Activated gamma-delta T cell (primary cell): ENCODE results near the gene ATP1B1.
"Not testable (repeated sequence)": the region's sequence is repeated elsewhere in the genome, so short reads cannot be mapped to it uniquely, and the experiment has no call there.

Source experiments
- DNase-seq: peaks from one replicate; lab custom pipeline; 2025; lab: John Stamatoyannopoulos, UW

Gene ATP1B1

GRCh38 chr1:169142129-169142528 is 35.6 kb downstream of the ATP1B1 start:
- no peak for DNase-seq

GRCh38 chr1:169143346-169143745 is 36.9 kb downstream of the ATP1B1 start:
- no peak for DNase-seq

GRCh38 chr1:169143984-169144383 is 37.5 kb downstream of the ATP1B1 start:
- no peak for DNase-seq

DNA sequence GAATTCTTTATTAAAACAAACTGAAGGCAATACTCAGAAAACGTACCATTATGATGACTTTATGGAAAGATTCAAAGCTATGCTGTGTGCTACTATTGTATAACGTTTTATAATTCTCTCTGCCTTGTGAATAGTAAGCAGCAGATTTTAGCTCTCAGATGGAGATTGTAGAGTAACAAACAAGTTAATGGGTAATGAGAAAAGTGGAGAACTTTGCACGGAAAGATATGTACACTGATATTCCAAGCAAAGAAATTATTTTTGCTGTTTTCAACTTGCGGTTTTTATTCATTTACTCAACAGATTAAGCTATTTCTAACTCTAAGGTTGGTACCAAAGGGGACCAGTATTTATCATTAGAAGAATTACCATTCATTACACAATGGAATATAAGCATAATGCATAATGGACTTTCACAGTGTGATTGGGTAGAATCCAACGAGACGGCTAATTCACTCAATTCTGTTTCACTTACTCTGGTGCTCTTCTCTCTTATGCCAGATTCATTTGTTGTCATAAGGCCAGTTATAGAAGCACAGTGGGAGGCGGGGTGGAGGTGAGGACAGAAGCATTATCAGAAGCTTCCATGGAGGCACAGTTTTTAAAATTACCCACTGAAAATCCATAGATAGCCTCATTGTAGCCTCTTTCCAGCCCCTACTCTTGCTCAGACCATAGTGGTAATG is 38.6 kb downstream of the ATP1B1 start:
- DNase-seq, result no peak

- no peak for DNase-seq
These were observed 40.2 kb downstream of the ATP1B1 start for GRCh38 chr1:169146576-169147214.

- DNase-seq, result no peak
These were observed 42.2 kb downstream of the ATP1B1 start for GRCh38 chr1:169148472-169149252.

GRCh38 chr1:169149555-169150286 is 43.2 kb downstream of the ATP1B1 start:
- DNase-seq, result no peak

DNA sequence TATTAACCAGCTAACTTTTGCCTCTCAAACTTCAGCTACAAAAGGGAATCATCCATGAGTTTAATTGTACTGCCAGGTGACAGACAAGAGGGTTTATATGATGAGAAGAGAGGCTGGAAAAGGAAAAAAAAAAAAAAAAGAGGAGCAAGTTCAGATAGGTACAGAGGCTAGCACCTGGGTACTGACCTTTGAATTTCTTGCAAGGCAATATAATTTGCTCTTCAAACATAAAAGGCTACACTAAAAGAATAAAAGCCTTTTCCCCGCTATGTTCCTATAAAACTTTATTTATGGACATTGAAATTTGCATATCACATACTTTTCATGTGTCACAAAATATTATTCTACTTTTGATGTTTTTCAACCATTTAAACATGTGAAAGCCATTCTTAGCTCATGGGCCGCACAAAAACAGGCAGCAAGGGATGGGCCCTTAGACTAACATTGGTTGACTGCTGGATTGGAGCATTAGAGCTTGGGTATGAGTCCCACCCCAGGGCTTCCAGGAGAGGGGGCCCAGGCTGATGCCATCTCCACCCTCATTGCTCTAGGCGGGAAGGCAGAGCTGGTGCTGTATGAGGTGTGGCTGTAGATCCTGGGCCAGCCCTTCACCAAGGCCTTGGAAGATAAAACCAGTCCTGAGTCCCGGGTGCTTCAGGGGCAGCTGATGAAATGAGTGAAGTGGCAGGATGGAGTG is 44.3 kb downstream of the ATP1B1 start:
- DNase-seq, result no peak

GRCh38 chr1:169151338-169151837 is 44.9 kb downstream of the ATP1B1 start:
- DNase-seq, result no peak

- no peak for DNase-seq
These were observed 49.2 kb downstream of the ATP1B1 start for GRCh38 chr1:169155675-169156074.

- DNase-seq, result no peak
These were observed 50.1 kb downstream of the ATP1B1 start for GRCh38 chr1:169156580-169156979.

DNA sequence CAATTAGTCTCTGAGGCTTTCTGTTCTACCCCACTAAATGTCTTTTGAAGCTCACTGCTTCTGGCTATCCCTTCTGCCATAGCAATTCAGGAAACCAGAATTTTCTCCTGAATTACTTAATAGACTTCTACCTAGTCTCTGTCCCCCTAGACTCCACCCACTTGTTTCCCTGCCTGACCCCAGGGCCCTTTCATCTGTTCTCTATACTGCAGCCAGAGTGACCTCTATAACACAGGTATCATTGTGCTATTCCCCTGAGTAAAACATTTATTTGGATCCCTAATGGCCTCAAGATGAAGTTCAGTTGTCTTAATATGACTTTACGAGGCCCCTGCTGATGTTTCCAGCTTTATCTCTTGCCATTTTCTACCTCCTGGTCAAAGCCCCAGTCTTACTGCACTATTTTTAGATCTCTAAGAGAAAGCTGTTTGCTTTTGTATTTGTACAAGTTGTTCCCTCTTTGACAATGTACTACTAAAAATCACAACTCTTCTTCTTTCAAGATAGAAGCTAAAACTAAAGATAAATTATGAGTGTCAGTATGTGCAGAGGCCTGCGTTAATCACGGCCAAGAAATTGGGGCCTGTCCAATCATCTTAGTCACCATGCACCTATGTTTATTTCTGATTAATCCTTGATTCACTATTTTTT is 54.5 kb downstream of the ATP1B1 start:
- DNase-seq, result no peak

GRCh38 chr1:169161496-169162194 is 55.2 kb downstream of the ATP1B1 start:
- no peak for DNase-seq

GRCh38 chr1:169163059-169163458 is 56.6 kb downstream of the ATP1B1 start:
- no peak for DNase-seq

DNA sequence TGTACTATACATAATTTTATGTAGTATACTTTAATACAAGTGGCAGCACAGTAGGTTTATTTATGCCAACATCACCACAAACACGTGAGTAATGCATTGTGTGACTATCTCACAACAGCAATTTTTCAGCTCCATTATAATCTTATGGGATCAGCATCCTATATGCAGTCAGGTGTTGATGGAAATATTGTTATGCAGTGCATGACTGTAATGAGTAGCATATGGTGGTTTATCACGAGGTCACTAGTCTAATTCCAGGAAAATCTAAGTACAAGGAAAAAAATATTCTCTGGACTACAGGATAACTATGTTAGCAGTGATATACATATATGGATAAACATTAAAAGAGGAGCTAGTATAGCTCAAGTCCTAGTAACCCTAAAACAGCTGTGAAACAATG is 69.0 kb downstream of the ATP1B1 start:
- no peak for DNase-seq

DNA sequence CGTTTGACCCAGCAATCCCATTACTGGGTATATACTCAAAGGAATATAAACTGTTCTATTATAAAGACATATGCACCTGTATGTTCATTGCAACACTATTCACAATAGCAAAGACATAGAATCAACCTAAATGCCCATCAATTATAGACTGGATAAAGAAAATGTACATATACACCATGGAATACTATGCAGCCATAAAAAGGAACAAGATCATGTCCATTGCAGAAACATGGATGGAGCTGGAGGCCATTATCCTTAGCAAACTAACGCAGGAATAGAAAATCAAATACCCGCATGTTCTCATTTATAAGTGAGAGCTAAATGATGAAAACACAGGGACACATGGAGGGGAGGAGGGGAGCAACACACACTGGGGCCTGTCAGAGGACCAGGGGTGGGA is 72.9 kb downstream of the ATP1B1 start:
- DNase-seq, result not testable (repeated sequence)

GRCh38 chr1:169180174-169180573 is 73.7 kb downstream of the ATP1B1 start:
- no peak for DNase-seq
